ENCODE measurements around the gene SYT1. TPM values are rescaled to one million over a fixed set of nuclear protein-coding genes. Genes with fewer than 3 reads are reported as not detected.
A peak's percentile ranks its signal among the peaks of the same experiment; 100 is the strongest.
"Not testable (repeated sequence)": the region's sequence is repeated elsewhere in the genome, so short reads cannot be mapped to it uniquely, and the experiment has no call there.

The SYT1 gene
- total RNA-seq, 1 donor from 2014 or later: 0.30 TPM

- Histone ChIP-seq H3K4me1 (no peaks in the 10 kb centered on the region), H3K27me3 (ENCODE audit: low read depth) (no peaks in the 10 kb centered on the region), H3K9me3 (replicated peaks) (no peaks in the 10 kb centered on the region), H3K4me3 (no peak overlapping the region), H3K27ac (replicated peaks) (no peak overlapping the region), H3K36me3 (no peaks in the 10 kb centered on the region)
- intact Hi-C loops (cut with micrococcal nuclease): no loop called here
- DNase-seq: no peak
- TF ChIP-seq CTCF (IDR thresholded peaks at IDR 0.05; ENCODE audit: borderline replicate concordance): no peak
Measured at GRCh38 chr12:79019672-79020071, 155.1 kb downstream of the SYT1 start.

- no peak for TF ChIP-seq CTCF (IDR thresholded peaks at IDR 0.05; ENCODE audit: borderline replicate concordance)
- Histone ChIP-seq H3K4me1 (no peaks in the 10 kb centered on the region), H3K27me3 (ENCODE audit: low read depth) (no peaks in the 10 kb centered on the region), H3K27ac (replicated peaks) (no peak overlapping the region), H3K4me3 (no peak overlapping the region), H3K9me3 (replicated peaks) (no peaks in the 10 kb centered on the region), H3K36me3 (no peaks in the 10 kb centered on the region)
- DNase-seq: no peak
- intact Hi-C loops (cut with micrococcal nuclease): no loop called here
Measured at GRCh38 chr12:79020106-79020505, 155.5 kb downstream of the SYT1 start.

- H3K27ac ChIP-seq (replicated peaks): no peak overlapping the region
- no peak for DNase-seq
- no peaks in the 10 kb centered on the region for H3K36me3 ChIP-seq
- H3K9me3 ChIP-seq (replicated peaks): no peaks in the 10 kb centered on the region
- no peaks in the 10 kb centered on the region for H3K27me3 ChIP-seq (ENCODE audit: low read depth)
- H3K4me1 ChIP-seq: no peaks in the 10 kb centered on the region
- H3K4me3 ChIP-seq: no peak overlapping the region
- no peak for TF ChIP-seq CTCF (IDR thresholded peaks at IDR 0.05; ENCODE audit: borderline replicate concordance)
- intact Hi-C loops (cut with micrococcal nuclease): no loop called here
Measured at GRCh38 chr12:79021021-79021420, 156.4 kb downstream of the SYT1 start.

GRCh38 chr12:79023261-79023660 lies 158.7 kb downstream of the SYT1 start:
- H3K9me3 ChIP-seq (replicated peaks): no peaks in the 10 kb centered on the region
- DNase-seq: no peak
- intact Hi-C loops (cut with micrococcal nuclease): no loop called here
- no peaks in the 10 kb centered on the region for H3K36me3 ChIP-seq
- H3K27me3 ChIP-seq (ENCODE audit: low read depth): no peaks in the 10 kb centered on the region
- no peak for TF ChIP-seq CTCF (IDR thresholded peaks at IDR 0.05; ENCODE audit: borderline replicate concordance)
- no peaks in the 10 kb centered on the region for H3K4me1 ChIP-seq
- H3K27ac ChIP-seq (replicated peaks): no peak overlapping the region
- H3K4me3 ChIP-seq: no peak overlapping the region

GRCh38 chr12:79023784-79024183 lies 159.2 kb downstream of the SYT1 start:
- no peaks in the 10 kb centered on the region for H3K9me3 ChIP-seq (replicated peaks)
- no peak for TF ChIP-seq CTCF (IDR thresholded peaks at IDR 0.05; ENCODE audit: borderline replicate concordance)
- DNase-seq: no peak
- no peaks in the 10 kb centered on the region for H3K27me3 ChIP-seq (ENCODE audit: low read depth)
- no peaks in the 10 kb centered on the region for H3K4me1 ChIP-seq
- intact Hi-C loops (cut with micrococcal nuclease): no loop called here
- no peak overlapping the region for H3K4me3 ChIP-seq
- H3K27ac ChIP-seq (replicated peaks): no peak overlapping the region
- H3K36me3 ChIP-seq: no peaks in the 10 kb centered on the region

- no peak for TF ChIP-seq CTCF (IDR thresholded peaks at IDR 0.05; ENCODE audit: borderline replicate concordance)
- Histone ChIP-seq H3K27ac (replicated peaks) (no peak overlapping the region), H3K9me3 (replicated peaks) (no peaks in the 10 kb centered on the region), H3K36me3 (no peaks in the 10 kb centered on the region), H3K4me3 (no peak overlapping the region), H3K4me1 (no peaks in the 10 kb centered on the region), H3K27me3 (ENCODE audit: low read depth) (no peaks in the 10 kb centered on the region)
- intact Hi-C loops (cut with micrococcal nuclease): no loop called here
- no peak for DNase-seq
Measured at GRCh38 chr12:79033788-79034187, 169.2 kb downstream of the SYT1 start.

GRCh38 chr12:79044748-79045147 lies 180.2 kb downstream of the SYT1 start:
- intact Hi-C loops (cut with micrococcal nuclease); H3K27ac ChIP-seq (replicated peaks); H3K36me3 ChIP-seq; H3K27me3 ChIP-seq (ENCODE audit: low read depth); H3K9me3 ChIP-seq (replicated peaks); H3K4me1 ChIP-seq; H3K4me3 ChIP-seq; DNase-seq: not testable (repeated sequence)

- H3K4me1 ChIP-seq; H3K36me3 ChIP-seq; H3K9me3 ChIP-seq (replicated peaks); H3K4me3 ChIP-seq; H3K27me3 ChIP-seq (ENCODE audit: low read depth); H3K27ac ChIP-seq (replicated peaks); intact Hi-C loops (cut with micrococcal nuclease): not testable (repeated sequence)
- peak; percentile 7 for DNase-seq
Measured at GRCh38 chr12:79045149-79045703, 180.7 kb downstream of the SYT1 start.

All from left ventricle myocardium inferior (tissue), 1 donor.